ENCODE results near the gene CLP1.

DNA sequence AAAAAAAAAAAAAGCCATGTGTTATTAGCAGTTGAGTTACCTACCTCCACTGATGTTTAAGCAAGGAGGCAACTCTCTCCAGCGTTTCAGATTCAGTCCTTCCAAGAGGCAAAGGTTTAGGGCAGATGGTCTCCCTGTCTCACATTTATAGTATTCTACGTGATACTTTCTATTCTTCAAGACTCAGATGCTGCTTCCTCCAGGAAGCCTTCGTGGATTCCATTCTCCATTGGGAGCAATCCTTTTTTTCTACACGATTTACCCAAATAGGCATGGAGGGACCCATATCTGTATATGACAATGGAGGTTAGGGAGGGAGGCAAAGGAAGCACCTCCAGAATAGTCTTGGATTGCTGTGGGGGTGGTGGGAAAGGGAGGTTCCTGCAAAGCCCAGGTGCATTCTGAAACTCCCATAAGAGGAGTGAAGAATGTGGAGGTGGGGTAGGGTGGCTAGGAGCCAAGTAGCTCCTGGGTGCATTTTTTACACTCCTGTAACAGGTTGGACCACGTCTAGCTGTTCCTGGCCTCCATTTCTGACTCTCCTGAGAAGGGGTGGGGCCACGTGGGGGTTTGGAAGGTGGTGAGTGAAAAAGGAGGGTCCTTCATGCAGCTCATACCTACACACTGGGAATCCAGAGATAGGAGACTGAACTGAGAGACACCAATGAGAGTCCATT lies 24.0 kb upstream of the CLP1 start:
- TF ChIP-seq EZH2 (IDR thresholded peaks at IDR 0.05; ENCODE audit: borderline replicate concordance, low read length), result no peak
- TF ChIP-seq CTCF (conservative IDR thresholded peaks at IDR 0.05 in 1 of 2, IDR thresholded peaks at IDR 0.05 in 1 of 2; ENCODE audit: extremely low read depth in 1 of 2, insufficient read depth in 1 of 2, low read depth in 1 of 2, low read length in 2 of 2), result no peak

Measured in mammary epithelial cell (primary cell).